H1 (cell line): ENCODE measurements around the gene CRBN. TPM values are rescaled to one million over a fixed set of nuclear protein-coding genes. Genes with fewer than 3 reads are reported as not detected.

Experiments used
- ATF3 ChIP-seq: IDR thresholded peaks from 2 replicates; pipeline ENCODE4 v1.6.1; 2011; ENCODE audit warnings: low read depth, mild to moderate bottlenecking, low read length; ENCODE audit not compliant: insufficient read depth
- CBX5 ChIP-seq: fragments of 300-800, 300-1000 bp; sonication (generic); IDR thresholded peaks from 2 replicates; pipeline ENCODE4 v1.7.1; 2016; ENCODE audit warnings: antibody characterized with exemption, low read length, low read depth
- CHD7 ChIP-seq: fragments of 300-600 bp; sonication (generic); IDR thresholded peaks from 2 replicates; pipeline ENCODE4 v1.7.1; 2012; ENCODE audit warnings: low read length, moderate library complexity, mild to moderate bottlenecking, inconsistent platforms; ENCODE audit not compliant: insufficient replicate concordance
- CREB1 ChIP-seq: IDR thresholded peaks from 2 replicates; pipeline ENCODE4 v1.6.1; 2012; ENCODE audit warnings: inconsistent platforms
- PHF8 ChIP-seq: fragments of 200-600 bp; sonication (generic); conservative IDR thresholded peaks from 2 replicates; pipeline ENCODE4 v1.7.1; 2012; ENCODE audit warnings: low read depth, mild to moderate bottlenecking, inconsistent platforms, low read length, moderate library complexity
- RBBP5 ChIP-seq: IDR thresholded peaks from 2 replicates; pipeline ENCODE4 v1.7.1; 2012; ENCODE audit warnings: low read depth, mild to moderate bottlenecking, inconsistent platforms, low read length, moderate library complexity, borderline replicate concordance
- SIX5 ChIP-seq: IDR thresholded peaks from 2 replicates; pipeline ENCODE4 v1.6.1; 2011; ENCODE audit warnings: mild to moderate bottlenecking, low read depth, low read length
- TEAD4 ChIP-seq: IDR thresholded peaks from 2 replicates; pipeline ENCODE4 v1.6.1; 2012; ENCODE audit warnings: low read depth, low read length, inconsistent platforms, mixed read lengths
- polyA plus RNA-seq, 7 experiments: library from polyadenylated mRNA; depleted of rRNA in 3 of 7; stranded (reverse) in 5 of 7; unstranded in 2 of 7; fragments of >200 nt in 5 of 7; fragments of 200-250 nt in 2 of 7; gene quantifications; 1 replicate in 5 of 7; 2 replicates in 1 of 7; 4 replicates in 1 of 7; pipeline versions ENCODE4 v1.2.1 to v1.2.3, GENCODE V29; 2011 to 2013; ENCODE audit warnings: missing spikeins in 2 of 7, mixed read lengths in 2 of 7
- total RNA-seq: library from RNA; stranded (reverse); fragmentation: NEBNext Ultra II Directional; extraction: Animal tissue kit (Norgen Biotek cat#: 25700); gene quantifications from 2 replicates; pipeline ENCODE4 v1.2.1, GENCODE V29; 2021

The CRBN gene
- total and polyA plus RNA-seq, 2 of the 8 experiments (the other 6 are each of a cell fraction or from before 2014, with no cell fraction given), result 13.4 to 30.3 TPM

GRCh38 chr3:3221528-3221927 is 42.0 kb upstream of the CRBN start (continued):
- TF ChIP-seq CHD7 (no peak), TEAD4 (no peak), RBBP5 (no peak), CREB1 (no peak), SIX5 (no peak), CBX5 (no peak), PHF8 (no peak), ATF3 (no peak)
